ENCODE data around the gene CCSER1.
"Not testable (repeated sequence)": the region's sequence is repeated elsewhere in the genome, so short reads cannot be mapped to it uniquely, and the experiment has no call there.

CCSER1 gene

DNA sequence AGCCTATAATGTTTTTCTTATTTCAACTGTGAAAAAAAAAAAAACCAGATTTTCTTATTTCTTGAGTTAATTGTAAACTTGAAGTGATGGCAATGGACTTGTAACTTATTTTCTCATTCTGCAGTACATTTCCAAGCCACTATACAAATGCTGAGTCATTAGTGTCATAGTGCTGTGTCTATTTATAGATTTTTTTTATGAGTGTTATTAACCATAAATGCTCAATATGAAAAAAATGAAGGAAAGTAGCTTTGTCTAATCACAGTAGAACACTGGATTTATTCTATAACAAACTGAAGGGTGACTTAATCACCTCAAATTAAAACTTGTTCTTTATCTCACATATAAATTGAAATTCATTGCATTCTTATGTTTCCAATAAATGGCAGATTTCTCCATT, 718.6 kb downstream of the CCSER1 start:
- Histone ChIP-seq H3K9me3 (ENCODE audit: control insufficient read depth, insufficient read depth, low read length) (peaks cover 6% of the 10 kb centered on the region), H3K4me1 (ENCODE audit: control insufficient read depth, insufficient read depth, low read length) (peaks cover 14% of the 10 kb centered on the region; the same call in 1 of the 2 replicates), H3K27me3 (ENCODE audit: control insufficient read depth, insufficient read depth, low read length) (no peaks in the 10 kb centered on the region), H3K9ac (ENCODE audit: low read depth, low read length) (no peak overlapping the region), H3K4me3 (ENCODE audit: low read depth, low read length) (no peak overlapping the region), H3K36me3 (ENCODE audit: control insufficient read depth, insufficient read depth, low read length) (no peaks in the 10 kb centered on the region), H3K27ac (ENCODE audit: low read depth, low read length) (no peak overlapping the region)

DNA sequence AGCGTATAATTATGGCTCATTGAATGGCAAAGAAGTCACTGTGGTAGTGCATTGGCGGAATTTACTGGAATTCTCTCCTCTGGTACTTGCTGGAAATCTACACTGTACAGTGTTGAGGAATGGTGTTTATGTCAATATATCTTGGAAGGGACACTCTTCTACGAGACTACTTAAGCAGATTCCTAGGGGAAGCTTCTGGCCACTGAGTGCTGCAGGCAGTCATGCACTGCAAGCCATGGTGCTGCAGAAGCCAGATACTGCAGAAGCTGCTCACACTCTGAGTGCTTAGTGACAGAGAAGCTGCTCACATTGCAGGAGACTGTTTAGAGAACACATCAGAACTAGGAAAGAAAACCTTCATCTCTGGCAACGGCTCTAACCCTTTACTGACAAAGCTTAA, 725.0 kb downstream of the CCSER1 start:
- Histone ChIP-seq H3K9me3 (ENCODE audit: control insufficient read depth, insufficient read depth, low read length) (peaks cover 6% of the 10 kb centered on the region), H3K27ac (ENCODE audit: low read depth, low read length) (no peak overlapping the region), H3K27me3 (ENCODE audit: control insufficient read depth, insufficient read depth, low read length) (no peaks in the 10 kb centered on the region), H3K9ac (ENCODE audit: low read depth, low read length) (no peak overlapping the region), H3K4me3 (ENCODE audit: low read depth, low read length) (no peak overlapping the region), H3K4me1 (ENCODE audit: control insufficient read depth, insufficient read depth, low read length) (no peaks in the 10 kb centered on the region), H3K36me3 (ENCODE audit: control insufficient read depth, insufficient read depth, low read length) (no peaks in the 10 kb centered on the region)

- H3K4me1 ChIP-seq (ENCODE audit: control insufficient read depth, insufficient read depth, low read length): no peaks in the 10 kb centered on the region
- H3K9me3 ChIP-seq (ENCODE audit: control insufficient read depth, insufficient read depth, low read length): peaks cover 3% of the 10 kb centered on the region
- no peaks in the 10 kb centered on the region for H3K27me3 ChIP-seq (ENCODE audit: control insufficient read depth, insufficient read depth, low read length)
- H3K4me3 ChIP-seq (ENCODE audit: low read depth, low read length): no peak overlapping the region
- no peak overlapping the region for H3K27ac ChIP-seq (ENCODE audit: low read depth, low read length)
- H3K9ac ChIP-seq (ENCODE audit: low read depth, low read length): no peak overlapping the region
- H3K36me3 ChIP-seq (ENCODE audit: control insufficient read depth, insufficient read depth, low read length): no peaks in the 10 kb centered on the region
Observed at GRCh38 chr4:90855111-90855510, 727.9 kb downstream of the CCSER1 start.

GRCh38 chr4:90857081-90857820, 730.1 kb downstream of the CCSER1 start:
- Histone ChIP-seq H3K9me3 (ENCODE audit: control insufficient read depth, insufficient read depth, low read length) (no peaks in the 10 kb centered on the region), H3K4me3 (ENCODE audit: low read depth, low read length) (no peak overlapping the region), H3K4me1 (ENCODE audit: control insufficient read depth, insufficient read depth, low read length) (no peaks in the 10 kb centered on the region), H3K36me3 (ENCODE audit: control insufficient read depth, insufficient read depth, low read length) (no peaks in the 10 kb centered on the region), H3K27ac (ENCODE audit: low read depth, low read length) (no peak overlapping the region), H3K27me3 (ENCODE audit: control insufficient read depth, insufficient read depth, low read length) (no peaks in the 10 kb centered on the region), H3K9ac (ENCODE audit: low read depth, low read length) (no peak overlapping the region)

DNA sequence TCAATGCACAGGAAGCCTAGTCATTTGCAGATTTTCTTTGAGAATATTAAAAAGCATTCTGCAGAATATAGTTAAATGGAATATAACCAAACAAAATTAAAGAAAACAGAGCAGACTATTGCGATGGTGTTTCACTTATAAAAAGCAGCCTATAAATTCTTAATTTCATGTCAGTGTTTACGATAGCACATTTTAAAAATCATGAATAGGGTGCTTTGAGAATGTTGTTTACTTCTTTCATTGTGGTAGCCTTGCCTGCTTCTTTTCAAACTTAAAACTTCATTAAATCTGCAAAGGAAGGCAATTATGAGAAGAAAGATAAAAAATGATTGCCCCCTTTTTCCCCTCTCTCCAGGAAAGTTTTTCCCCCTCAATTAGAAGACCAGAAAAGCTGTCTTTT, 748.6 kb downstream of the CCSER1 start:
- H3K27ac ChIP-seq (ENCODE audit: low read depth, low read length): no peak overlapping the region
- H3K9ac ChIP-seq (ENCODE audit: low read depth, low read length): no peak overlapping the region
- no peaks in the 10 kb centered on the region for H3K36me3 ChIP-seq (ENCODE audit: control insufficient read depth, insufficient read depth, low read length)
- no peak overlapping the region for H3K4me3 ChIP-seq (ENCODE audit: low read depth, low read length)
- H3K4me1 ChIP-seq (ENCODE audit: control insufficient read depth, insufficient read depth, low read length): peaks cover 6% of the 10 kb centered on the region; the same call in 1 of the 2 replicates
- no peaks in the 10 kb centered on the region for H3K9me3 ChIP-seq (ENCODE audit: control insufficient read depth, insufficient read depth, low read length)
- H3K27me3 ChIP-seq (ENCODE audit: control insufficient read depth, insufficient read depth, low read length): no peaks in the 10 kb centered on the region

GRCh38 chr4:90876296-90876695, 749.1 kb downstream of the CCSER1 start:
- Histone ChIP-seq H3K4me1 (ENCODE audit: control insufficient read depth, insufficient read depth, low read length) (peaks cover 6% of the 10 kb centered on the region; the same call in 1 of the 2 replicates), H3K4me3 (ENCODE audit: low read depth, low read length) (no peak overlapping the region), H3K27me3 (ENCODE audit: control insufficient read depth, insufficient read depth, low read length) (no peaks in the 10 kb centered on the region), H3K36me3 (ENCODE audit: control insufficient read depth, insufficient read depth, low read length) (no peaks in the 10 kb centered on the region), H3K9ac (ENCODE audit: low read depth, low read length) (no peak overlapping the region), H3K27ac (ENCODE audit: low read depth, low read length) (no peak overlapping the region), H3K9me3 (ENCODE audit: control insufficient read depth, insufficient read depth, low read length) (no peaks in the 10 kb centered on the region)

GRCh38 chr4:90883519-90883918, 756.3 kb downstream of the CCSER1 start:
- Histone ChIP-seq H3K4me3 (ENCODE audit: low read depth, low read length) (no peak overlapping the region), H3K36me3 (ENCODE audit: control insufficient read depth, insufficient read depth, low read length) (no peaks in the 10 kb centered on the region), H3K4me1 (ENCODE audit: control insufficient read depth, insufficient read depth, low read length) (peaks cover 4% of the 10 kb centered on the region; the same call in 1 of the 2 replicates), H3K9me3 (ENCODE audit: control insufficient read depth, insufficient read depth, low read length) (no peaks in the 10 kb centered on the region), H3K9ac (ENCODE audit: low read depth, low read length) (no peak overlapping the region), H3K27ac (ENCODE audit: low read depth, low read length) (no peak overlapping the region), H3K27me3 (ENCODE audit: control insufficient read depth, insufficient read depth, low read length) (no peaks in the 10 kb centered on the region)

DNA sequence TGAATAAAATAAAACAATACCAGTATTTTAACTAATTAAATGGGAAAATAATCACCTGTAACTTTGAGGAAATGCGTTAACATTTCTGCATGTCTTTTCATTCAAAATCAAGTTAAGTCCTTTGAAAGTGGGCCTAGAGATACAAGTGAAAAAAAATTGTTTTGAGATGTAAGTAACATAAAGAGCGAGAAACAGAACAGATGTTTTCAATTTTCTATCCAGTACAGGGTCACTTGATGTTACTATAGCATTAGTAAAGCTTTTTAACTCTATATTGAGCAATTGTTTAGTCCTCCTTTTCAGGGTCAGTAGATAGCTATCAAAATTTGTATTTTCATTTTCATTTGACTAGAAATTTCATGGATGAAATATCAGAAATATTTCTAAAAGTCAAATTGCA, 761.4 kb downstream of the CCSER1 start:
- H3K27me3 ChIP-seq (ENCODE audit: control insufficient read depth, insufficient read depth, low read length): no peaks in the 10 kb centered on the region
- no peak overlapping the region for H3K27ac ChIP-seq (ENCODE audit: low read depth, low read length)
- no peaks in the 10 kb centered on the region for H3K9me3 ChIP-seq (ENCODE audit: control insufficient read depth, insufficient read depth, low read length)
- H3K9ac ChIP-seq (ENCODE audit: low read depth, low read length): no peak overlapping the region
- no peaks in the 10 kb centered on the region for H3K36me3 ChIP-seq (ENCODE audit: control insufficient read depth, insufficient read depth, low read length)
- peaks cover 12% of the 10 kb centered on the region; the same call in 1 of the 2 replicates for H3K4me1 ChIP-seq (ENCODE audit: control insufficient read depth, insufficient read depth, low read length)
- H3K4me3 ChIP-seq (ENCODE audit: low read depth, low read length): no peak overlapping the region

DNA sequence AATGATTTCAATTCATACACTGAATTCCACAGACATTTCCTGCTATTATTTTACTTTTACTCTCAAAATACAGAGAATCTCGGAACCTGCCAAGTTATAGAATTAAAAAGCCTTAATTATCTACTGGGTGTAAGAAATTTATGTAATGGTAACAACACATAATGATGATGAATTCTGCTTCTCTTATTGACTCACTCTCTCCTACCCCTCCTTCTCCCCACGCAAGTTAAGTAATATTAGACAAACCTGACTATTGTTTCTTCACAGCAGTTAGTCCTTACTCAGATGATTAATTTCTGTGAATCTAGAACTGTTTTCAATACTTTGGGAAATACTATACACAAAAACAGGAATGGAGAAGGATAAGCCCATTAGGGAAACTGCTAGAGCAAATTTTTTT, 762.0 kb downstream of the CCSER1 start:
- Histone ChIP-seq H3K27me3 (ENCODE audit: control insufficient read depth, insufficient read depth, low read length) (no peaks in the 10 kb centered on the region), H3K36me3 (ENCODE audit: control insufficient read depth, insufficient read depth, low read length) (no peaks in the 10 kb centered on the region), H3K9me3 (ENCODE audit: control insufficient read depth, insufficient read depth, low read length) (no peaks in the 10 kb centered on the region), H3K4me1 (ENCODE audit: control insufficient read depth, insufficient read depth, low read length) (peaks cover 12% of the 10 kb centered on the region; the same call in 1 of the 2 replicates), H3K27ac (ENCODE audit: low read depth, low read length) (no peak overlapping the region), H3K9ac (ENCODE audit: low read depth, low read length) (no peak overlapping the region), H3K4me3 (ENCODE audit: low read depth, low read length) (no peak overlapping the region)

GRCh38 chr4:90903413-90903812, 776.2 kb downstream of the CCSER1 start:
- not testable (repeated sequence) for H3K27me3 ChIP-seq (ENCODE audit: control insufficient read depth, insufficient read depth, low read length); H3K4me3 ChIP-seq (ENCODE audit: low read depth, low read length); H3K9ac ChIP-seq (ENCODE audit: low read depth, low read length); H3K27ac ChIP-seq (ENCODE audit: low read depth, low read length); H3K36me3 ChIP-seq (ENCODE audit: control insufficient read depth, insufficient read depth, low read length); H3K9me3 ChIP-seq (ENCODE audit: control insufficient read depth, insufficient read depth, low read length)
- H3K4me1 ChIP-seq (ENCODE audit: control insufficient read depth, insufficient read depth, low read length): peaks cover 22% of the 10 kb centered on the region

DNA sequence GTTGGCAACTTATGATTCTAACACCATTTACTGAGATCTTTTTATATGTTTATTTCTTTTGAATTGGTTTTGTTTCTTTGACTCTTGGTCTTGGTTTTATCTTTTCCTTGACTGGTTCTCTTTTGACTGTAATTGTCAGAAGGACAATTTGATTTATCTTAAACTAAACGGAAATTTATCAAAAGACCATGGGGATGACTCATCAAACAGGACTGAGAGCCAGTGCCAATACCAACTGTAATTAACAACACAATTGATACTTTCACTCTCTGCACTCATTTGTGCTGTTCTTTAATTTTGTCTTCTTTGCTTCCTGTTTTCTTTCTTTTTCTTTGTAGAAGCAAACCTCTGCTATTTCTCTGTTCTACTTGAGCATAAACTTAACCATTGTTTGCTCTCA, 776.8 kb downstream of the CCSER1 start:
- Histone ChIP-seq H3K4me1 (ENCODE audit: control insufficient read depth, insufficient read depth, low read length) (peaks cover 22% of the 10 kb centered on the region), H3K36me3 (ENCODE audit: control insufficient read depth, insufficient read depth, low read length) (no peaks in the 10 kb centered on the region), H3K27ac (ENCODE audit: low read depth, low read length) (peak overlapping the region; percentile 46), H3K9me3 (ENCODE audit: control insufficient read depth, insufficient read depth, low read length) (no peaks in the 10 kb centered on the region), H3K27me3 (ENCODE audit: control insufficient read depth, insufficient read depth, low read length) (no peaks in the 10 kb centered on the region), H3K4me3 (ENCODE audit: low read depth, low read length) (no peak overlapping the region), H3K9ac (ENCODE audit: low read depth, low read length) (no peak overlapping the region)

Data from HUES48 (cell line).